Liver (tissue), 9 donors: ENCODE measurements around the gene PARL. TPM values are rescaled to one million over a fixed set of nuclear protein-coding genes. Genes with fewer than 3 reads are reported as not detected.

Experiments used
- DNase-seq: peaks from one replicate; pipeline ENCODE4 v3.0.0-alpha.2; 2017; ENCODE audit warnings: low spot score
- H3K27ac ChIP-seq, 2 donors: one replicate each; pipeline ENCODE4 v1.7.0; 2013; ENCODE audit warnings: inconsistent platforms in 2 of 2, low read length in 2 of 2, control low read depth in 1 of 2, low read depth in 1 of 2, mild to moderate bottlenecking in 1 of 2
- H3K27me3 ChIP-seq, 4 donors: one replicate each; pipeline versions ENCODE4 v1.6.1 to v1.7.0; 2013; ENCODE audit warnings: low read length in 3 of 4, inconsistent platforms in 1 of 4, mild to moderate bottlenecking in 1 of 4, moderate library complexity in 1 of 4; ENCODE audit not compliant: control insufficient read depth in 4 of 4, insufficient read depth in 4 of 4
- H3K36me3 ChIP-seq, 4 donors: one replicate each; pipeline versions ENCODE4 v1.6.1 to v1.7.0; 2013; ENCODE audit warnings: low read length in 3 of 4, mild to moderate bottlenecking in 3 of 4, low read depth in 1 of 4, moderate library complexity in 1 of 4; ENCODE audit not compliant: control insufficient read depth in 4 of 4, insufficient read depth in 3 of 4
- H3K4me1 ChIP-seq, 4 donors: one replicate each; pipeline versions ENCODE4 v1.6.1 to v1.7.0; 2013; ENCODE audit warnings: low read length in 3 of 4, mild to moderate bottlenecking in 3 of 4, moderate library complexity in 1 of 4; ENCODE audit not compliant: control insufficient read depth in 4 of 4, insufficient read depth in 4 of 4
- H3K4me3 ChIP-seq, 3 donors: one replicate each; pipeline versions ENCODE4 v1.6.1 to v1.7.0; 2013; ENCODE audit warnings: low read length in 3 of 3, control low read depth in 1 of 3, low read depth in 1 of 3, mild to moderate bottlenecking in 1 of 3
- H3K9ac ChIP-seq, 2 donors: one replicate each; pipeline ENCODE4 v1.7.0; 2013; ENCODE audit warnings: low read length in 2 of 2, mild to moderate bottlenecking in 2 of 2, moderate library complexity in 2 of 2, control low read depth in 1 of 2, low read depth in 1 of 2
- H3K9me3 ChIP-seq, 4 donors: one replicate each; pipeline versions ENCODE4 v1.6.1 to v1.7.0; 2013; ENCODE audit warnings: low read length in 3 of 4; ENCODE audit not compliant: control insufficient read depth in 4 of 4
- ATF3 ChIP-seq: IDR thresholded peaks from 2 replicates; pipeline ENCODE4 v1.6.1; 2016; ENCODE audit warnings: antibody characterized with exemption
- EGR1 ChIP-seq, 2 donors: IDR thresholded peaks; 2 replicates each; pipeline ENCODE4 v1.6.1; 2016 to 2018; ENCODE audit warnings: antibody characterized with exemption in 2 of 2, low read depth in 2 of 2
- FOXA1 ChIP-seq: IDR thresholded peaks from 2 replicates; pipeline ENCODE4 v1.6.1; 2016; ENCODE audit warnings: antibody characterized with exemption
- FOXA2 ChIP-seq: IDR thresholded peaks from 2 replicates; pipeline ENCODE4 v1.6.1; 2016; ENCODE audit warnings: antibody characterized with exemption
- GABPA ChIP-seq, 2 donors: IDR thresholded peaks in 1 of 2; conservative IDR thresholded peaks in 1 of 2; 2 replicates each; pipeline ENCODE4 v1.6.1; 2016; ENCODE audit warnings: antibody characterized with exemption in 2 of 2, mild to moderate bottlenecking in 1 of 2, moderate library complexity in 1 of 2
- HNF4A ChIP-seq, 2 donors: conservative IDR thresholded peaks; 2 replicates each; pipeline ENCODE4 v1.6.1; 2016; ENCODE audit warnings: antibody characterized with exemption in 2 of 2, mild to moderate bottlenecking in 2 of 2
- HNF4G ChIP-seq: IDR thresholded peaks from 2 replicates; pipeline ENCODE4 v1.6.1; 2016; ENCODE audit warnings: antibody characterized with exemption
- JUND ChIP-seq, 2 donors: IDR thresholded peaks; 2 replicates each; pipeline ENCODE4 v1.6.1; 2016; ENCODE audit warnings: antibody characterized with exemption in 2 of 2
- MAX ChIP-seq: IDR thresholded peaks from 2 replicates; pipeline ENCODE4 v1.6.1; 2016; ENCODE audit warnings: antibody characterized with exemption
- NR2F2 ChIP-seq: IDR thresholded peaks from 2 replicates; pipeline ENCODE4 v1.6.1; 2016; ENCODE audit warnings: antibody characterized with exemption
- RAD21 ChIP-seq, 2 donors: IDR thresholded peaks; 2 replicates each; pipeline ENCODE4 v1.6.1; 2016; ENCODE audit warnings: antibody characterized with exemption in 2 of 2, mild to moderate bottlenecking in 2 of 2
- RXRA ChIP-seq, 2 donors: IDR thresholded peaks; 2 replicates each; pipeline ENCODE4 v1.6.1; 2017 to 2018; ENCODE audit warnings: antibody characterized with exemption in 2 of 2, mild to moderate bottlenecking in 1 of 2
- SP1 ChIP-seq: IDR thresholded peaks from 2 replicates; pipeline ENCODE4 v1.6.1; 2018; ENCODE audit warnings: antibody characterized with exemption, mild to moderate bottlenecking
- TAF1 ChIP-seq: conservative IDR thresholded peaks from 2 replicates; pipeline ENCODE4 v1.6.1; 2016; ENCODE audit warnings: antibody characterized with exemption, mild to moderate bottlenecking
- YY1 ChIP-seq: IDR thresholded peaks from 2 replicates; pipeline ENCODE4 v1.6.1; 2016; ENCODE audit warnings: antibody characterized with exemption, mild to moderate bottlenecking
- WGBS: extraction: QIAGEN DNeasy Blood & Tissue Kit; methylation state at CpG from one replicate; pipeline ENCODE4 v1.1.7; 2013; 5-methylcytosine and 5-hydroxymethylcytosine counted together
- polyA plus RNA-seq, 2 donors: library from polyadenylated mRNA; stranded (reverse) in 1 of 2; unstranded in 1 of 2; fragments of 200-250 nt in 1 of 2; fragments of >200 nt in 1 of 2; fragmentation: Nextera tagmentation in 1 of 2; extraction: Ambion mirVana in 1 of 2; gene quantifications; one replicate each; pipeline versions ENCODE4 v1.2.1 to v1.2.3, GENCODE V29; 2013 to 2015
- total RNA-seq, 2 donors: library from RNA; depleted of rRNA; stranded (reverse); fragments of >200 nt; gene quantifications; one replicate each; pipeline ENCODE4 v1.2.3, GENCODE V29; 2014
- TF ChIP-seq, protein P1 (sequence below): IDR thresholded peaks from 2 replicates; pipeline ENCODE4 v1.6.1; 2016; ENCODE audit warnings: antibody characterized with exemption
- TF ChIP-seq, protein P2 (sequence below): IDR thresholded peaks from 2 replicates; pipeline ENCODE4 v1.6.1; 2016; ENCODE audit warnings: antibody characterized with exemption, mild to moderate bottlenecking
- TF ChIP-seq, protein P3 (sequence below): fragments of 150-350 bp; IDR thresholded peaks from 2 replicates; pipeline ENCODE4 v1.5.1; 2017; ENCODE audit warnings: improper control_type of control experiment, low read depth, low read length; ENCODE audit not compliant: missing input control
- donor health status: healthy.
- donor health status: healthy.
- donor health status: healthy.
- donor health status: healthy.
- donor health status: healthy.

The PARL gene
- total and polyA plus RNA-seq, 4 donors, result 16.1 to 32.7 (median 22.1) TPM

- H3K4me1 ChIP-seq, result peaks cover 0 to 7% (median 2%) of the 10 kb centered on the region in 4 donors
- no peak for DNase-seq
- H3K36me3 ChIP-seq, result peaks cover 0 to 5% (median 0%) of the 10 kb centered on the region in 4 donors
- H3K9me3 ChIP-seq, result no peaks in the 10 kb centered on the region
- no peak for TF ChIP-seq SP1
- TF ChIP-seq HNF4A (conservative IDR thresholded peaks at IDR 0.05), result no peak
- no peak for TF ChIP-seq YY1
- TF ChIP-seq, protein P1, sequence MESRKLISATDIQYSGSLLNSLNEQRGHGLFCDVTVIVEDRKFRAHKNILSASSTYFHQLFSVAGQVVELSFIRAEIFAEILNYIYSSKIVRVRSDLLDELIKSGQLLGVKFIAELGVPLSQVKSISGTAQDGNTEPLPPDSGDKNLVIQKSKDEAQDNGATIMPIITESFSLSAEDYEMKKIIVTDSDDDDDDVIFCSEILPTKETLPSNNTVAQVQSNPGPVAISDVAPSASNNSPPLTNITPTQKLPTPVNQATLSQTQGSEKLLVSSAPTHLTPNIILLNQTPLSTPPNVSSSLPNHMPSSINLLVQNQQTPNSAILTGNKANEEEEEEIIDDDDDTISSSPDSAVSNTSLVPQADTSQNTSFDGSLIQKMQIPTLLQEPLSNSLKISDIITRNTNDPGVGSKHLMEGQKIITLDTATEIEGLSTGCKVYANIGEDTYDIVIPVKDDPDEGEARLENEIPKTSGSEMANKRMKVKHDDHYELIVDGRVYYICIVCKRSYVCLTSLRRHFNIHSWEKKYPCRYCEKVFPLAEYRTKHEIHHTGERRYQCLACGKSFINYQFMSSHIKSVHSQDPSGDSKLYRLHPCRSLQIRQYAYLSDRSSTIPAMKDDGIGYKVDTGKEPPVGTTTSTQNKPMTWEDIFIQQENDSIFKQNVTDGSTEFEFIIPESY, result no peak
- no peak for TF ChIP-seq FOXA2
- TF ChIP-seq ATF3, result no peak
- no peak for TF ChIP-seq HNF4G
- TF ChIP-seq NR2F2, result no peak
- TF ChIP-seq EGR1 (IDR thresholded peaks at IDR 0.05; ENCODE audit: low read depth in 2 of 2), result no peak
- TF ChIP-seq GABPA (IDR thresholded peaks at IDR 0.05 in 1 of 2, conservative IDR thresholded peaks at IDR 0.05 in 1 of 2), result no peak
- no peak for TF ChIP-seq RAD21 (IDR thresholded peaks at IDR 0.05)
- H3K4me3 ChIP-seq, result no peak overlapping the region
- 95% methylated on average over 3 of the region's 3 CpGs for WGBS
- no peak overlapping the region for H3K27ac ChIP-seq
- H3K9ac ChIP-seq, result no peak overlapping the region
- H3K27me3 ChIP-seq, result no peaks in the 10 kb centered on the region
These were observed 48.5 kb upstream of the PARL start for GRCh38 chr3:183933160-183933559.

DNA sequence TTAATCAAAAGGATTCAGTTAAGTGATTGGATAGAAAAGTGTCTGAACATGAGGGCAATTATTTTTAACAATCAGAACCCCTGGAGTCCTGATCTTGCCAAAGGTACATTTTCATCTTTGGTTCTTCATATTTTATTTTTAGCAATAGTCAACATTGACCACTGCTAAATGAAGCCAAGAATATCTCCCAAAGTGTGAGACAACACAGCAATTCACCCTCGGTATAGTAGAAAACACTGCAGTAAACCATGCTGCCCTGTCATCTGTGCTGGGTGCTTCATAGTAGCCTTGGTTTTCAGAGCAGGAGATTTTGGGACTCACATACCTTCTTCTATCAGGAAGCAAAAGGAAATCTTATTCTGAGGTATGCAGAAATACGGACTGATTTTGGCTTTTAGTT is 47.2 kb upstream of the PARL start:
- Histone ChIP-seq H3K4me1 (peaks cover 0 to 13% (median 10%) of the 10 kb centered on the region in 4 donors), H3K4me3 (no peak overlapping the region), H3K27me3 (no peaks in the 10 kb centered on the region), H3K9ac (no peak overlapping the region), H3K36me3 (no peaks in the 10 kb centered on the region), H3K9me3 (no peaks in the 10 kb centered on the region), H3K27ac (no peak overlapping the region)
- WGBS, result 95% methylated on average over 2 of the region's 2 CpGs
- no peak for DNase-seq
- TF ChIP-seq FOXA2, result no peak
- TF ChIP-seq EGR1 (IDR thresholded peaks at IDR 0.05; ENCODE audit: low read depth in 2 of 2), result no peak
- TF ChIP-seq RAD21 (IDR thresholded peaks at IDR 0.05), result no peak
- TF ChIP-seq HNF4A (conservative IDR thresholded peaks at IDR 0.05), result no peak
- TF ChIP-seq, protein P2, sequence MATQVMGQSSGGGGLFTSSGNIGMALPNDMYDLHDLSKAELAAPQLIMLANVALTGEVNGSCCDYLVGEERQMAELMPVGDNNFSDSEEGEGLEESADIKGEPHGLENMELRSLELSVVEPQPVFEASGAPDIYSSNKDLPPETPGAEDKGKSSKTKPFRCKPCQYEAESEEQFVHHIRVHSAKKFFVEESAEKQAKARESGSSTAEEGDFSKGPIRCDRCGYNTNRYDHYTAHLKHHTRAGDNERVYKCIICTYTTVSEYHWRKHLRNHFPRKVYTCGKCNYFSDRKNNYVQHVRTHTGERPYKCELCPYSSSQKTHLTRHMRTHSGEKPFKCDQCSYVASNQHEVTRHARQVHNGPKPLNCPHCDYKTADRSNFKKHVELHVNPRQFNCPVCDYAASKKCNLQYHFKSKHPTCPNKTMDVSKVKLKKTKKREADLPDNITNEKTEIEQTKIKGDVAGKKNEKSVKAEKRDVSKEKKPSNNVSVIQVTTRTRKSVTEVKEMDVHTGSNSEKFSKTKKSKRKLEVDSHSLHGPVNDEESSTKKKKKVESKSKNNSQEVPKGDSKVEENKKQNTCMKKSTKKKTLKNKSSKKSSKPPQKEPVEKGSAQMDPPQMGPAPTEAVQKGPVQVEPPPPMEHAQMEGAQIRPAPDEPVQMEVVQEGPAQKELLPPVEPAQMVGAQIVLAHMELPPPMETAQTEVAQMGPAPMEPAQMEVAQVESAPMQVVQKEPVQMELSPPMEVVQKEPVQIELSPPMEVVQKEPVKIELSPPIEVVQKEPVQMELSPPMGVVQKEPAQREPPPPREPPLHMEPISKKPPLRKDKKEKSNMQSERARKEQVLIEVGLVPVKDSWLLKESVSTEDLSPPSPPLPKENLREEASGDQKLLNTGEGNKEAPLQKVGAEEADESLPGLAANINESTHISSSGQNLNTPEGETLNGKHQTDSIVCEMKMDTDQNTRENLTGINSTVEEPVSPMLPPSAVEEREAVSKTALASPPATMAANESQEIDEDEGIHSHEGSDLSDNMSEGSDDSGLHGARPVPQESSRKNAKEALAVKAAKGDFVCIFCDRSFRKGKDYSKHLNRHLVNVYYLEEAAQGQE, result no peak
- TF ChIP-seq MAX, result no peak
- TF ChIP-seq HNF4G, result no peak
- no peak for TF ChIP-seq JUND (IDR thresholded peaks at IDR 0.05)
- TF ChIP-seq TAF1, result no peak
- no peak for TF ChIP-seq ATF3
- TF ChIP-seq FOXA1, result no peak
- no peak for TF ChIP-seq SP1
- no peak for TF ChIP-seq GABPA (IDR thresholded peaks at IDR 0.05 in 1 of 2, conservative IDR thresholded peaks at IDR 0.05 in 1 of 2)
- TF ChIP-seq RXRA (IDR thresholded peaks at IDR 0.05), result no peak
- no peak for TF ChIP-seq YY1
- no peak for TF ChIP-seq NR2F2
- TF ChIP-seq, protein P1, result no peak
- TF ChIP-seq, protein P3, sequence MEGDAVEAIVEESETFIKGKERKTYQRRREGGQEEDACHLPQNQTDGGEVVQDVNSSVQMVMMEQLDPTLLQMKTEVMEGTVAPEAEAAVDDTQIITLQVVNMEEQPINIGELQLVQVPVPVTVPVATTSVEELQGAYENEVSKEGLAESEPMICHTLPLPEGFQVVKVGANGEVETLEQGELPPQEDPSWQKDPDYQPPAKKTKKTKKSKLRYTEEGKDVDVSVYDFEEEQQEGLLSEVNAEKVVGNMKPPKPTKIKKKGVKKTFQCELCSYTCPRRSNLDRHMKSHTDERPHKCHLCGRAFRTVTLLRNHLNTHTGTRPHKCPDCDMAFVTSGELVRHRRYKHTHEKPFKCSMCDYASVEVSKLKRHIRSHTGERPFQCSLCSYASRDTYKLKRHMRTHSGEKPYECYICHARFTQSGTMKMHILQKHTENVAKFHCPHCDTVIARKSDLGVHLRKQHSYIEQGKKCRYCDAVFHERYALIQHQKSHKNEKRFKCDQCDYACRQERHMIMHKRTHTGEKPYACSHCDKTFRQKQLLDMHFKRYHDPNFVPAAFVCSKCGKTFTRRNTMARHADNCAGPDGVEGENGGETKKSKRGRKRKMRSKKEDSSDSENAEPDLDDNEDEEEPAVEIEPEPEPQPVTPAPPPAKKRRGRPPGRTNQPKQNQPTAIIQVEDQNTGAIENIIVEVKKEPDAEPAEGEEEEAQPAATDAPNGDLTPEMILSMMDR, result no peak
